HEK293T (cell line): ENCODE measurements around the gene ZNF644.

Source experiments
- ARNT ChIP-seq: fragments of 450-650 bp; IDR thresholded peaks from 2 replicates; pipeline ENCODE4 v1.6.1; 2017; ENCODE audit warnings: mild to moderate bottlenecking
- FOXA1 ChIP-seq: fragments of 450-650 bp; IDR thresholded peaks from 2 replicates; pipeline ENCODE4 v1.6.1; 2016; ENCODE audit warnings: mild to moderate bottlenecking
- FOXM1 ChIP-seq: fragments of 450-650 bp; IDR thresholded peaks from 2 replicates; pipeline ENCODE4 v1.6.1; 2017; ENCODE audit warnings: mild to moderate bottlenecking, borderline replicate concordance
- L3MBTL2 ChIP-seq: fragments of 450-650 bp; conservative IDR thresholded peaks from 2 replicates; pipeline ENCODE4 v1.6.1; 2016; ENCODE audit warnings: mild to moderate bottlenecking
- NFRKB ChIP-seq: fragments of 450-650 bp; IDR thresholded peaks from 2 replicates; pipeline ENCODE4 v1.6.1; 2016; ENCODE audit warnings: mild to moderate bottlenecking, moderate library complexity
- PKNOX1 ChIP-seq: fragments of 450-650 bp; IDR thresholded peaks from 2 replicates; pipeline ENCODE4 v1.6.1; 2016
- SUZ12 ChIP-seq: fragments of 450-650 bp; IDR thresholded peaks from 2 replicates; pipeline ENCODE4 v1.6.1; 2016; ENCODE audit warnings: mild to moderate bottlenecking

- no peak for TF ChIP-seq FOXM1
- no peak for TF ChIP-seq NFRKB
- no peak for TF ChIP-seq L3MBTL2
- no peak for TF ChIP-seq PKNOX1
- TF ChIP-seq FOXA1: no peak
- TF ChIP-seq ARNT: no peak
- TF ChIP-seq SUZ12: no peak
Observed at GRCh38 chr1:90899263-90899662, 122.6 kb downstream of the ZNF644 start.
